T1000 (cell line): ENCODE measurements around the gene ECHDC3.
A peak's percentile ranks its signal among the peaks of the same experiment; 100 is the strongest.

ENCODE experiments used
- DNase-seq: peaks from one replicate; lab custom pipeline; 2025; ENCODE audit warnings: mixed read lengths; lab: John Stamatoyannopoulos, UW

Gene ECHDC3

DNA sequence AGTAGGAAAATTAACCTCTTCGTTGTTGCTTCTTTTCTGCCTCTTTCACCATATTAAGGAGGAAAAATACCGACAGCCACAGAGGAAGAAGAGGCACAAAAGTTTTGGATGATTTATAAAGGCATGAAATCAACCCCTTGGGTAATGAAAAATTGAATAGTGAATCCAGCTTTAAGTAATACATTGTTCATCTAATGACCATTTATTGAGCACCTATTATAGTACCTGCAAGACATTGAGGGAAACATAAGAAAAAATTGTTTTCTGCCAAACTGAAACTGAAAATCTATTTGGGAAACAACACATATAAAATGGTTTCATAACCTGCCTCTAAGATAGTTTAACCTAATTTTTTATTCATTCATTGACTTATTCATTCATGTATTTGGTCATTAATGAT lies 8.2 kb downstream of the ECHDC3 start:
- no peak for DNase-seq

DNA sequence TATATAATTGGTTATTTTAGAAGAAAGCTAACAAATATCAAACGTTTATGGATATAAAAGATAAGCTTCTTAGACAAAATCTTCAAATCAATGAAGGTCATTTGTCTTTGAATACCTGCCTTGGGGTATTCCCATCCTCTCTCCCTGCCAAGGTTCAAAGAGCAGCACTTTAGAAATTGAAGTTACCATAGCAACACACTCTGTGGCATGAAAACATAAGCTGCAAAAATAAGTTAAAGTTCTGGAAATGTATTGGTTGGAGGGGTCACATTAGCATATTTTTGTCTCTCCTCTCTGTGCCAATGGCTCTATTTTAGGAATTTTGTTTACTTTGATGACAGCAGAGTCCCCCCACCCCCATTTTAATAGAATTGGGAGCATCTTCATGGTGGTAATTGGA lies 12.0 kb downstream of the ECHDC3 start:
- no peak for DNase-seq

DNA sequence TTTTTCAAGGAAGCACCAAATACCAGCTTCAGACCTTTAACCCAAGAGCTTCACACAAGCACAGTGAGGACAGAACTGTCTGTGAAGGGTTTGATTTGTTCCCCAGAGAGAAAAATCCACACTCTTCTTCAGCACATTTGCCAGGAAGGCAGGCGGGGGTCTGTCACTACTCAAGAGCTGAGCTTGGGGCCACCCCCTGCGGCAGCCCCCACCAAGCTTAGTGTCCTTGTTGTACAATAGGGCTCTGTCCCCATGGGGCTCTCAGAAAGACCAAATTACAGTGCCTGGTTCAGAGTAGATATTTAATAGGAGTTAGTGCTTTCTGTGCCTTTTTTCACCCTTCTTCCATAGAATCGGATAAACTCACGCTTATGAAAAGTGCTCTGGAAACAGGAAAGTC lies 12.4 kb downstream of the ECHDC3 start:
- DNase-seq = no peak

DNA sequence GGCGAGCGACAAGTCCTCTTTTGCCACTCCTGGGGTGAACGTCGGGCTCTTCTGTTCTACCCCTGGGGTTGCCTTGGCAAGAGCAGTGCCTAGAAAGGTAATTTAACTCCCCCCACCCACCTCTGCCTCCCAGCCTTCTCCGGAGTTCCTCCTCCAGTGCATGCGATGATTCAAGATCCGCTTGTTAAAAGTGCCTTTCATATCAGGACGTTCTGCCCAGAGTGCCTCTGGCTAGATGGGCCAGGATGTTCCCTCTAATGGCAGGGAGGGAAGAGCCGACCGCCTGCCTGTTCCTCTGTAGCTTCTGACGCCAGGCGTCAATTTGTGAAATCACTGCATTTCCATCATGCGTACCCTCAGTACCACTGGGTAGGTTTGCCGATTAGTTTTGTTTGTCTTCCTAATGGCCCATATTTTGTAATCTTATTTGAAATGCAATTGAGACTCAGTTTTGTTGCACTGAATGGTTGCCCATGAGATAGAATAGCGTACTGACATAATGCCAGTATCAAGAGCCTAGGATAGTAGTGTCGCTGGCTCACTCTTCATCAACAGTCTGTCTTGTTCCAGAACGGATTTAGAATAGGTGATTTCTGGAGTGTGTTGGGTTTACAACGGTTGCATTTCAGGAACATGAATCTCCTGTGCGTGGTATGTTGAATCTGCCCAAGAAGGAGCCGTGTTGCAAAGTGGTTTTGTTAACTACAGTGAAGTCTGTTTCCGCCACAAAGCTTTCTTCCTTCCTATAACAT lies 13.5 kb downstream of the ECHDC3 start:
- DNase-seq = no peak

DNA sequence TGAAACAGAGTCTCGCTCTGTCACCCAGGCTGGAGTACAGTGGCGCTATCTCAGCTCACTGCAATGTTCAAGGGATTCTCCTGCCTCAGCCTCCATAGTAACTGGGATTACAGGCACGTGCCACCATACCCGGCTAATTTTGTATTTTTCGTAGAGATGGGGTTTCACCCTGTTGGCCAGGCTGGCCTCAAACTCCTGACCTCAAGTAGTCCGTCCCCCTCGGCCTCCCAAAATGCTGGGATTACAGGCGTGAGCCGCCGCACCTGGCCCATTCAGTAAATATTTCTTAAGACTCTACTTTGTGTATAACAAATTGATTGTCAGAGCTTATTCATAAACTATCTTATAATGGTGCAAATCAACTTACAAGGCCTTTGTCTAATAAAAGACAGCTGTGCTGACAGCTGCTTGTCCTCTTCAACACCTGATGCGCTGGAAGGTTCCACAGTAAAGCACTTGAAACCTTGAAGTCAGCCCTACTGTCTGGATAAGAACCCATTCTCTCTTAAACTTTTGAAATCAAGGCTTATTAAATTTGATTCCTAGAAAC lies 14.7 kb downstream of the ECHDC3 start:
- DNase-seq = no peak

DNA sequence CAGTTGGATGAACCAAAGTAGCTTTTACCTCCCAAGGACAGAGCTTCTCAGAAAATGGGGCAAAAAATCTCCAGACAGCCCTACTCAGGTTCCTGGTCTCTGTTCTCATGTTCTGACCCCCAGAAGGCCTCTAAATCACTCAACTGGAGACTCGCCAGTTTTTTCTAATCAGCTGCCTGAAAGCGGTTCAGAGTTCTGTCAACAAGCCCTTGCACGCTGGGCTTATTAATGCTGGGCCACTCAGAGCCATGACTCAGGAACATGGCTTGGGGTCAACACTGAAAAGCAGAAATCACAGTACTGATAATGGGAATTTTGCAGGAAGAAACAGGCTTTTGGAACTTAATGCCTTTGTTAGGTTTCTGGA lies 15.3 kb downstream of the ECHDC3 start:
- DNase-seq = peak; percentile 51

DNA sequence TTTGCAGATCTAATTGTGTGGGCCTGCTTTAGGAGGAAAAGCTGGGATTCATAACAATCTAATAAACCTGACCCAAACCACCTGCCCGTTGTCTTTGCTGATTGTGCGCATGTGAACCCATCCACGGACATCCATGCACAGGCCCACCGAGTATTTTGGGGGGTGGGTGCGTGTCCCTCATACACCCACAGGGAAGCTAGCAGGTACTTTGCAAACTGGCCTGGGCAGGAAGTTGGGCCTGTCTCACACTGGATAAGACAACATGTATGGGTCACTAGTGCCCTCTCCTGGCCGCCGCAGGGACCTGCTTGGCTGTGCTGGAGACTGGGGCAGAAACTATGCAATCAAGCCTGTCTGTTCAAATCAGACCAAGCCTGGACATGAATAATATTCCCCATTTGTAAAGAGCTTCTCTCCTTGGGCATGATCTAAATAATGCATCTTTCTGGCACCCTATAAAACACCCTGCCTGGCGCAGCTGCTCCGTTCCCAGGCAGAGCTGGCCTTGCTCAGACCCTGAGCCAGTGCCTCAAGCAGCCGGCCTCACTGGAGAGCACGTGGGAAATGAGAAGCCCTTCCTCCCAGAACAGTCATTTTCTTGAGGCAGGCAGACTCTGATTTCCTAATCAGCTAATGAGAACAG lies 15.8 kb downstream of the ECHDC3 start:
- DNase-seq = peak; percentile 62

DNA sequence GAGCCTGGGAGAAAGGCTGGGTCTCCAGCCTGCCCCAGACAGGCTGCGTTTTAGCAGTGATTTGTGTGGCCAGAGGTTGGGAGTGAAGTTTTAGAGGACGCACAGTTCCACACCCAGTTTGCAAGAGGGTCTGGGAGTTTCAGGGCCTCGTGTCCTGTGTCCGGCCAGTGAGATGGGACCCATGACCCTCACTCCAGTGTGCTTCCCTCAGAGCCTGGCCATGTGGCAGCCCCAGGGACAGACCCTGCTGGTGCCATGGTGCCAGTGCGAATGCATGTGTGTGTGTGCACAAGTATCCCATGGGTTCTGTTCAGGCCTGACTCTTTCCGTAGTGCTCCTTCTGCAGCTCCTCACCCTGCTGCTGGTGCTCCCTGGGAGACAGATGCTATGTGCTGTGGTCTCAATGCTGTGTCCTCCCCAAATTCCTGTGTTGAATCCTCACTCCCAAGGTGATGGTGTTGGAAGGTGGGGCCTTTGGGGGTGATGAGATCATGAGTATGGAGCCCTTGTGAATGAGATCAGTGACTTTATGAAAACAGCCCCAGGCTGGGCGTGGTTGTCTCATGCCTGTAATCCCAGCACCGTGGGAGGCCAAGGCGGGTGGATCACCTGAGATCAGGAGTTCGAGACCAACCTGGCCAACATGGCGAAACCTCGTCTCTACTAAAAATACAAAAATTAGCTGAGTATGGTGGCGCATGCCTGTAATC lies 16.5 kb downstream of the ECHDC3 start:
- DNase-seq = no peak

DNA sequence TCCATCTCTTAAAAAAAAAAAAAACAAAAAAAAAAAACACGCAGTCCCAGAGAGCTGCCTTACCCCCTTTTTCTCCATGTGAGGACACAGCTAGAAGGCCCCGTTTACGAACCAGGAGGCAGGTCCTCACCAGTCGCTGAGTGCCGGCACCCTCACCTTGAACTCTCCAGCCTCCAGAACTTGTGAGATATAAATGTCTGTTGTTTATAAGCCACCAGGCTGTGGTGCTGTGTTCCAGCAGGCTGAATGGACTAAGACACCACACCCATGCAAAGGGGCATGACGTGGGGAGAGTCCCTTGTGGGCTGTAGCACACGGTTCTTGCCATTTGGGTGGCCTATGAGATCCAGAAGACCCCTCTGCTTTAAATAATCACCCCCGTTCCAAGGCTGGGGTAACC lies 17.2 kb downstream of the ECHDC3 start:
- no peak for DNase-seq

DNA sequence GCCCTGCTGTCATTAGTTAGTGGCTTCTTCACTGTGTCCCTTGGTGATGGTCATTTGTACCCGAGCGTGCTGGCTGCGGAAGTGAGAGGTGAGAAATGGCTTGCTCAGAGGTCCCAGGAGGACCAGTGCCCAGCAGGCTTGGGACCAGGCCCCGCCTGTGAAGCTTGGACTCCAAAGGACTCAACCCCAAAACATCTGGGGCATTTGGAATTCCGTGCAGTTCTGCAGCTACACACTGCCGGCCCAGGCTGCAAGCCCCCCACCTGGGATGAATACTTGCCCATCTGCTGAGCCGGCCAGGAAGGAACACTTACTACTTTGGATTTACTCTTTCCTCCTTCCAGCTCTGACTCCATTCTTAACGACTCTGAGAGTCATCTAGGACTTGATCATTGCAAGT lies 18.0 kb downstream of the ECHDC3 start:
- DNase-seq = no peak

DNA sequence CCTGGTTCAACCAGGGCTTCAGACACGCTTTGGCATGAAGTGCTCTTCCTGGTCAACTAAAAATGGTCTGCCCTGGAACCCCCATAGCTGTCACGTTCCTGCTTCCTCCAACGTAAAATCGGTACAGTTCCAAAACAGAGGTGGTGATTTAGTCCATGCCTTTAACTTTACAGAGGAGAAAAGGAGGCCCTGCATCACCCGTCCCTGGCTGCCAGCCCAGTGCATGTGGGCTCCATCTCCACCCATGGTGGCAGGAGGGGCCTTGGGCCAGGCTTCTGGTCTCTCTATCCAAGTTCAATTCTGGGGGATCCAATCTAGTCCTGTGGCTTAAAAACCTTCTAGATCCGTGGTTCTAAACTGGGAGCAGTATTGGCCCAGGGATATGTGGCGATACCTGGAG lies 18.7 kb downstream of the ECHDC3 start:
- no peak for DNase-seq

DNA sequence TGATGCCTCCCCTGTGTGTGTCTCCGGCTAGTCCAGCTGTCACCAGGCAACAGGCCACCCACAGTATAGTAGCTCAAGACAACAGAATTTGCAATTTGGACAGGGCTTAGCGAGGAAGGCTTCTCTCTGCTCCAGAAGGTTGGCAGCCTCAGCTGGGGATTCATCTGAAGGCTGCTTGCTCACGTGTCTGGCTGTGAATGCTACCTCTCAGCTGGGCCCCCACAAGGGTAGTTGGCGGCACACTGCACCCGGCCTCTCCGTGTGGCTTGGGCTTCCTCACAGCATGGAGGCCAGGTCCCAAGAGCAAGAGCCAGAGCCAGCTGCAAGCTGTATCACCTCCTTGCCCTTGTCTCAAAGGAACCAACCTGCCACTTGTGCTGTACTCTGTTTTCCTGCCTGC lies 19.2 kb downstream of the ECHDC3 start:
- DNase-seq = no peak

DNA sequence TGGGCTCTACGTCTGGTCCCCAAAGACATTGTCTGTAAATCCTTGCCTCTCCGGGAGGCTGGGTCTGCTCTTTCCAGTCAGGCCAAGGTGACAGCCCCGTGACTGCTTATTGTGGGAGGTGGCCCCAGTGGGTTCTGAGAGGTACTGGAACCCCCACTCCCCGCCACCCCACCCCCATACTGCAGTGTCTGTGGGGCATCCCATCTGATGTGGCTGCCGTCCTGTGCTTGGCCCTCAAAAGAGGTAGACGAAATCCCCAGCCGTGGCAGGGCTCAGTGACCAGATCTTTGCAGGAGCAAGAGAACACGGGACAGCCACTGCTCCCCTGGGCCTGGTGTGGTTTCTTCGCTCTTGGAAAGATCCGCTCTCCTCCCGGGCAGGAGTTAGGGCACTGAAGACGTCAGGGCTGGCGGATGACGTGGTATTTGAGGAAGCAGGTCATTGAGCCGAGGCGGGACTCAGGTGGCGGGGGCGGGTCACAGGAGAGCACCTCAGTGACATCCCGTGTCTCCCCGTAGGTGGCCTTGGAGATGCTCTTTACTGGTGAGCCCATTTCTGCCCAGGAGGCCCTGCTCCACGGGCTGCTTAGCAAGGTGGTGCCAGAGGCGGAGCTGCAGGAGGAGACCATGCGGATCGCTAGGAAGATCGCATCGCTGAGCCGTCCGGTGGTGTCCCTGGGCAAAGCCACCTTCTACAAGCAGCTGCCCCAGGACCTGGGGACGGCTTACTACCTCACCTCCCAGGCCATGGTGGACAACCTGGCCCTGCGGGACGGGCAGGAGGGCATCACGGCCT lies 20.7 kb downstream of the ECHDC3 start:
- DNase-seq = no peak

DNA sequence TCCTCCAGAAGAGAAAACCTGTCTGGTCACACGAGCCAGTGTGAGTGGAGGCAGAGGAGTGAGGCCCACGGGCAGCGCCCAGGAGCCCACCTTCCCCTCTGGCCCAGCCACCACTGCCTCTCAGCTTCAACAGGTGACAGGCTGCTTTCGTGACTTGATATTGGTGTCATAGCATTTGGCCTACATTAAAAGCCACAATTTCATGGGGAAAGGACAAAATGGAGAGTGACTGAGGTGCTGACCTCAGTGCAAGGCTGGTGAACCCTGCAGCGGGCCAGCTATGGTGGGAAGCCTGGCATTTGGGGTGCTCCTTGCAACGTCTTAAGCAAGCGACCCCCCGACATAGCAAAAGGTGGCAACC lies 21.3 kb downstream of the ECHDC3 start:
- DNase-seq = no peak

DNA sequence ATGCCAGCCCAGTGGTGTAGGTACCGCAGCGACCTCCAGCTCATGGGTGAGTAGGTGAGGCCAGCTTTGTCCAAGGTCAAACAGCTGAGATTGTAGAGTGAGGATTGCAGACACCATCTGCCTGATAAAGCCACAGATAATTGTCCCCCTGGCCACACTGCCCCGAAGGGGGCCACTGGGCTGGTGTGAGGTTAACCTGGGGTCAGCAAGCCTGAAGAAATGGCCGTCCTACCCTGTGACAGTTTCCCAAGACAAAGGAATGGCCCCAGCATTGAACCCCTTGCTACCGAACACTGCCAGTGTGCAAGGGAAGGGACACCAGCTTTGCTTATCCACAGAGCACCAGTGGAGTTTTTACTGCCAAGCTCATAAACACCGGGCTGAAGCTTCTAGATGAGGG lies 23.0 kb downstream of the ECHDC3 start:
- no peak for DNase-seq

DNA sequence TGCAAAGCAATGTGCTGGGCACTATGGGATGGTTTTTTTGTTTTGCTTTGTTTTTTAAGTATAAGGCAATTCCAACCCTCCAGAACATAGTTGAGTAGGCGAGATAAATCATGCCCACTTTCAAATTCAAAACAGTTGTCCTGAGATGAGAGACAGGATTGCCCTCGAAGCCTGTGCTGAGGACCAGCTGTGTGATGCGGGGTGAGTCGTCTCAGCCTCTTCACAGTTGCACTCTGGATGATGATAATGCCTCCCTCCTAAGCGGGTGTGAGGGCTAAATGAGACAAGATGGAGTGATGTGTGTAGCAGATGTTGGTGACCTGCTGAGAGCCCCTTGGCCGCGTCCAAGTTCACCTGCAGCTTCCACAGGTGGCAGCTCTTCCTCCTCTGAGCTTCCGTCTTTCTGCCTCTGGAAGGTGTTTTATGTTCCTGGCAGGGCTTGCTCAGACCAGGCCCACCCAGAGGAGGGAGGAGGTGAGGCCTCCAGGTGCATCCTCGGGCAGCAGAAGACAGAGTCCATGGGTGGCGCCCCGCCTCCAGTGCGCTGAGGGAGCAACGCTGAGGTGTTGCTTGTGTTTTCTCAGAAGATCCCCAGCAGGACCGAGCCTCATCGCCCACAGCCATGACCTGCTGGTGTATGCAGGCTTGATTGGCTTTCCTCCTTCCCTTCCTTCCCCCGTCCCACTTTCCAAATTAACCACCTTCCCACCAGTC lies 30.6 kb downstream of the ECHDC3 start:
- DNase-seq = no peak

DNA sequence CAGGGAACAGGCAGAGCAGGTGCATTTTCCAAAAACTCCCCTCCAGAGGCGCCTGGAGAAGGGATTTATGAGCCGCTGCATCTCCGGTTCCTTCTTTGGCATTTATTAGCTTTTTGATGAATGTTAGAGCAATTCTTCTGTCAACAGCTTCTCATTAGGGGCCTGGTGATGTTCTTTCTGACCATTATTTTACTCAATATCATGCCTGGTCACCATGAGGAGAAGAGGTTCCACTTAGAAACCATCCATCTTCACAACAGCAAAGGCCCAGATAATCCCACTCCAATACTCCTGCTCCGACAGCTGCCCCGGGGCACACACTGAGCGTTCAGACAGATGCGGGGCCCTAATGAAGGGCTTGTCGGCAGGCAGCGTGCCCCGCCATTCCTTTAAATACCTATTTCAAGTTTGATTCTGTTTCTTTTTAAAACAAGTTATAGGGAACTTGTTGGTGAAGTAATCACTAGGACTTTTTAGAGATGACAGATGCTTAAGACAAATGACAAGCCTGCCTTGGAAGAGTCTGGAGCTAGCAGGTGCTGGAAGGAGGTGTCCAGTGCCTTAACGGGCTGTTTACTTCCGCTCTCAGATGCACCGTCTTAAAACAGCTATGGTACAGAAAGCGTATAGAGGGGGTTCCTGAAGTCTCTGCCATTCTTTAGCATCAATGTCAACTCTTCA lies 31.7 kb downstream of the ECHDC3 start:
- DNase-seq = no peak

DNA sequence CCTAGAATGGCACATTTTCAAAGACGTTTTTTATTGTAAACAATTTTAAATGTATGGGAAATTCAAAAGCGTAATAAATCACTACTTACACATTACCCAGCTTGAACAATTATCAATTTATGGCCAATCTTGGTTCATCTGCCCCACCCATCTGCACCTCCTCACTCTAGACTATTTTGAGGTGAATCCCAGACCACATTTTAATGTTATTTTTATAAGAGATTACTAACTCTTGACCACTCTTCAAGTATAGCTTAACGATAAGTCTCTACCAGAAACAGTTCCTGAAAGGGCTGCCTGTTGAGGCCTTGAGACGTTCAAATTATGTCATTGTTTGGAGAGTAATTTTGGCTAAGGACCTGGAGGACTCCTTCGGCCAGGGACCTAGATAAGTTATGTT lies 33.2 kb downstream of the ECHDC3 start:
- DNase-seq = no peak

DNA sequence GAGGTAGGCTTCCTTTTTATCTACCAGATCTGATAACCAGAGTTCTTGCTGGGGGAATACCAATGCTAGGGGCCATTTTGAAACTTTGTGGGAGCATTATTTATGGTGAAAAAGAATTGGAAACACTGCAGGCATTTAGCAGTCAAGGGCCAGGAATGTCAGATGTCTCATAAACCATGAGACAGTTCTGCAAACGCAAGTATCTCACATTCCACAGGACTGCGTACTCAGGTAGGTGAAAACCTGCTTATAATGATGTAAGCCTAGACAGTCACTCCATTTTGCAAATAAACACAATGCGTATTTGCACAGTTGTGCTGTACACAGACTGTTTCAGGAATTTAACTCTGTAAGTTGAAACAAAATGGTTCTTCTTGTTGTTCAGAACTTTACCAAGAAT lies 33.9 kb downstream of the ECHDC3 start:
- no peak for DNase-seq

DNA sequence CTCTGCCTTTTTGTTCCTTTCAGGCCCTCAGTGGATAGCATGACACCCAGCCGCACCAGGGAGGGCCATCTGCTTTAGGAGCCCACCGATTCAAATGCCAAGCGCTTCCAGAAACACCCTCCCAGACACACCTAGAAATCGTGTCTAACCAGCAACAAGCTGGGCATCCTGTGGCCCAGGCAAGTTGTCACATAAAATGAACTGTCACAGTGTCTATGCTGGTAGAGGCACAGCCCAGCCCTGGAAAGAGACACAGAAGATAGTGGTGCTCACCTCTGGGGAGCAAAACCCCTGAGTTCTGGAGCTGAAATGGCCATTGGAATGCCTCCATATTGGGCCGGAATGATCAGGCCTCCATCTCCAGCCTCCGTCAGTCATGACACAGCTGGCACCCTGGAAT lies 38.9 kb downstream of the ECHDC3 start:
- DNase-seq = no peak
